ENCODE measurements around the gene GAS7. TPM values are rescaled to one million over a fixed set of nuclear protein-coding genes. Genes with fewer than 3 reads are reported as not detected.

Gene GAS7
- total RNA-seq, 6 donors from 2014 or later, result 19.9 to 87.1 (median 41.5) TPM

DNA sequence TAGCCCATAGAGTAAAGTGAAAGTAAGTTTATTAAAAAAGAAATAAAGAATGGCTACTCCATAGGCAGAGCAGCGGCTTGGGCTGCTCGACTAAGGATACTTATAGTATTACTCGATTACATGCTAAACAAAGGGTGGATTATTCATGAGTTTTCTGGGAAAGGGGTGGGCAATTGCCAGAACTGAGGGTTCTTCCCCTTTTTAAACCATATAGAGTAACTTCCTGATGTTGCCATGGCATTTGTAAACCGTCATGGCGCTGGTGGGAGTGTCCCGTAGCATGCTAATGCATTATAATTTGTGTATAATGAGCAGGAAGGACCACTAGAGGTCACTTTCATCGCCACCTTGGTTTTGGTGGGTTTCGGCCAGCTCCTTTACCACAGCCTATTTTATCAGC lies 13.3 kb upstream of the GAS7 start:
- Histone ChIP-seq H3K36me3 (no peaks in the 10 kb centered on the region), H3K27ac (no peak overlapping the region), H3K4me1 (peaks cover 0 to 4% (median 0%) of the 10 kb centered on the region in 4 donors), H3K4me3 (no peak overlapping the region), H3K9me3 (no peaks in the 10 kb centered on the region), H3K27me3 (no peaks in the 10 kb centered on the region)
- ATAC-seq (ENCODE audit: low FRiP score in 2 of 2) (no peak), DNase-seq (no peak)
- TF ChIP-seq EP300 (IDR thresholded peaks at IDR 0.05) (no peak), POLR2AphosphoS5 (IDR thresholded peaks at IDR 0.05) (no peak), POLR2A (IDR thresholded peaks at IDR 0.05) (no peak)
- TF ChIP-seq, protein P1, sequence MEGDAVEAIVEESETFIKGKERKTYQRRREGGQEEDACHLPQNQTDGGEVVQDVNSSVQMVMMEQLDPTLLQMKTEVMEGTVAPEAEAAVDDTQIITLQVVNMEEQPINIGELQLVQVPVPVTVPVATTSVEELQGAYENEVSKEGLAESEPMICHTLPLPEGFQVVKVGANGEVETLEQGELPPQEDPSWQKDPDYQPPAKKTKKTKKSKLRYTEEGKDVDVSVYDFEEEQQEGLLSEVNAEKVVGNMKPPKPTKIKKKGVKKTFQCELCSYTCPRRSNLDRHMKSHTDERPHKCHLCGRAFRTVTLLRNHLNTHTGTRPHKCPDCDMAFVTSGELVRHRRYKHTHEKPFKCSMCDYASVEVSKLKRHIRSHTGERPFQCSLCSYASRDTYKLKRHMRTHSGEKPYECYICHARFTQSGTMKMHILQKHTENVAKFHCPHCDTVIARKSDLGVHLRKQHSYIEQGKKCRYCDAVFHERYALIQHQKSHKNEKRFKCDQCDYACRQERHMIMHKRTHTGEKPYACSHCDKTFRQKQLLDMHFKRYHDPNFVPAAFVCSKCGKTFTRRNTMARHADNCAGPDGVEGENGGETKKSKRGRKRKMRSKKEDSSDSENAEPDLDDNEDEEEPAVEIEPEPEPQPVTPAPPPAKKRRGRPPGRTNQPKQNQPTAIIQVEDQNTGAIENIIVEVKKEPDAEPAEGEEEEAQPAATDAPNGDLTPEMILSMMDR (IDR thresholded peaks at IDR 0.05), result no peak
- WGBS, 2 donors, result 85 to 88% methylated on average over 8 of the region's 8 CpGs

DNA sequence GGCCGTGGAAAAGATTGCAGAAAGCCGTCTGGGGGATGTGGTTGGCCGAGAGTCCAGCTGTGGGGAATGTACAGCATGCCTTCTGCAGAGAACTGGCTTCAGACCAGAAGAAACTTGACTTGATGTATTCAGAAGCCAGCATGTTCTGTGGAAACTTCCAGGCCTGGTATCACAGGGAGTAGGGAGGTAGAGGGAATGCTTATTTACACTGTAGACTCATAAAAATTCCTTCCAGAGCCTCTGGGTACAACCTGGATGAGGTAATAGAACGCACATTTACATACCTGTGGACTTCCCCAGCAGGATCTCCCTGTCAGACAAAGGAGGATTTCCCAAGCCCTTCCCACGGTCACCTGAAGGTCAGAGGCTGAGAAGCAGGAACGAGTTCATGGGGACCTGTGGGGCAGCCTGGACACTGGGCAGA lies 11.8 kb upstream of the GAS7 start:
- DNase-seq (no peak), ATAC-seq (ENCODE audit: low FRiP score in 2 of 2) (no peak)
- WGBS, 2 donors, result 27 to 39% methylated on average over 6 of the region's 6 CpGs
- no peak overlapping the region for H3K27ac ChIP-seq
- H3K9me3 ChIP-seq, result peaks cover 0 to 10% (median 9%) of the 10 kb centered on the region in 4 donors
- no peaks in the 10 kb centered on the region for H3K36me3 ChIP-seq
- TF ChIP-seq, protein P1 (IDR thresholded peaks at IDR 0.05), result no peak
- TF ChIP-seq POLR2AphosphoS5 (IDR thresholded peaks at IDR 0.05) (no peak), EP300 (IDR thresholded peaks at IDR 0.05) (no peak), POLR2A (IDR thresholded peaks at IDR 0.05) (no peak)
- H3K4me1 ChIP-seq, result peaks cover 0 to 4% (median 0%) of the 10 kb centered on the region in 4 donors
- H3K27me3 ChIP-seq, result no peaks in the 10 kb centered on the region
- no peak overlapping the region for H3K4me3 ChIP-seq

DNA sequence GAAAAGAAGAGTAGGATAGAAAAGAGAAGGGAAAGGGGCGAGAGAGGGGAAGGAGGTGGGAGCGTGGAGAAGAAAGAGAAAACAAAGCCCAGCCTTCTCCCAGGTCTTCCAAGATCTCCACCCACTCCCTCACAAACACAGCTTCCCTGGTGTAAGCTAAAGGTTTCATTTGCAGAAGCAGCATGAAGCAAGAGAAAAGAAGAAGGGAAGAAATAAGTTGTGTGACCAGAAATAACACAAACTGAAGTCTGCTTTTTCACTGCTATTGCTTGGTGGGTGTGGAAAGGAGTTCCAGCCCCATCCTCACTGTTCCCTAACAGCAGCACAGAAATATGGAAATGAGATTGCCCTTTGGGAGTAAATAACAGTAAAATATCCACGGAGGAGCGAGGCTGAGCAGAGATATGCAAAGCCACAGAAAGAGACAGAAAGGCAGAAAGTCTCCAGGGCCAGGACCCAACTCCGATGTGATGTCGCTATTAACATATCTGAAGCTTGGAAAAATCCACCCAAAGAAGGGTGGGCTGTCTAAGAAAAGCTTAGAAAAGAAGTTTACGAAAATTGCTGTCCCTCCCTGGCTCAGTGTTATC lies 10.3 kb upstream of the GAS7 start:
- no peak overlapping the region for H3K27ac ChIP-seq
- peaks cover 0 to 4% (median 0%) of the 10 kb centered on the region in 4 donors for H3K4me1 ChIP-seq
- peaks cover 0 to 15% (median 10%) of the 10 kb centered on the region in 4 donors for H3K9me3 ChIP-seq
- H3K27me3 ChIP-seq, result no peaks in the 10 kb centered on the region
- H3K4me3 ChIP-seq, result no peak overlapping the region
- ATAC-seq (ENCODE audit: low FRiP score in 2 of 2) (peak in 1 of 2 donors; percentile 31), DNase-seq (no peak)
- TF ChIP-seq POLR2AphosphoS5 (IDR thresholded peaks at IDR 0.05), result no peak
- TF ChIP-seq, protein P1 (IDR thresholded peaks at IDR 0.05), result no peak
- TF ChIP-seq EP300 (IDR thresholded peaks at IDR 0.05), result no peak
- no peak for TF ChIP-seq POLR2A (IDR thresholded peaks at IDR 0.05)
- WGBS, 2 donors, result 60 to 70% methylated on average over 7 of the region's 7 CpGs
- H3K36me3 ChIP-seq, result no peaks in the 10 kb centered on the region

DNA sequence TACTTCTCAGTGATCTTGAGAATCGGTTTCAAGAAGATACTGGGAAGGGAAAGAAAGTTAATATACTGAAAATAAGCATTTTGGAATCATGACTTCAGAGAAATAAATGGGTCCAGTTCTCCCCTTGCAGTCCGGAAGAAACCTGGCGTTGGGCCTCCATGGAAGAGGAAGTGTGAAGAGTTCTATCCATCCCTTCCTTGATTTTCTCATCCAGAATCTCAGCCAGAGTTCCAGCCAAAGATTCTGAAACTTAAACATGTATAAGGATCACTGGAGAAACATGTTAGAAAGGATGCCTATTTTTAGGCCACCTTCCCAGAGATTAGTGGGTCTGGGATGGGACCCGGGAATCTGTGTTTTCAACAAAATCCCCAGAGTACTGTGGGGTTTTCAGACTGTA lies 8.7 kb upstream of the GAS7 start:
- DNase-seq, result no peak
- H3K4me3 ChIP-seq, result no peak overlapping the region
- H3K36me3 ChIP-seq, result no peaks in the 10 kb centered on the region
- H3K27me3 ChIP-seq, result no peaks in the 10 kb centered on the region
- H3K27ac ChIP-seq, result no peak overlapping the region
- WGBS, 2 donors, result 72 to 92% methylated on average over 4 of the region's 4 CpGs
- TF ChIP-seq EP300 (IDR thresholded peaks at IDR 0.05) (no peak), POLR2AphosphoS5 (IDR thresholded peaks at IDR 0.05) (no peak), POLR2A (IDR thresholded peaks at IDR 0.05) (no peak)
- TF ChIP-seq, protein P1 (IDR thresholded peaks at IDR 0.05), result no peak
- peaks cover 0 to 4% (median 0%) of the 10 kb centered on the region in 4 donors for H3K4me1 ChIP-seq
- H3K9me3 ChIP-seq, result peaks cover 0 to 15% (median 10%) of the 10 kb centered on the region in 4 donors
- ATAC-seq (ENCODE audit: low FRiP score in 2 of 2), result no peak
